Neural cell (in vitro differentiated cells): ENCODE data around the gene BCAR3.

Source experiments
- CTCF ChIP-seq: fragments of 450-650 bp; IDR thresholded peaks from 2 replicates; pipeline ENCODE4 v1.5.1; 2014; ENCODE audit warnings: antibody characterized with exemption, mild to moderate bottlenecking, moderate library complexity; ENCODE audit not compliant: poor library complexity, severe bottlenecking
- EP300 ChIP-seq: fragments of 450-650 bp; conservative IDR thresholded peaks from 2 replicates; pipeline ENCODE4 v1.6.1; 2014; ENCODE audit warnings: antibody characterized with exemption, mild to moderate bottlenecking, moderate library complexity; ENCODE audit not compliant: poor library complexity, severe bottlenecking
- EZH2 ChIP-seq: fragments of 200-600, 300-800 bp; shearing (Covaris generic), sonication (generic); IDR thresholded peaks from 2 replicates; pipeline ENCODE4 v1.6.1; 2014; ENCODE audit warnings: antibody characterized with exemption, low read length, borderline replicate concordance, mild to moderate bottlenecking; ENCODE audit not compliant: insufficient read depth, poor library complexity, severe bottlenecking
- MXI1 ChIP-seq: fragments of 450-650 bp; conservative IDR thresholded peaks from 2 replicates; pipeline ENCODE4 v1.6.1; 2014; ENCODE audit warnings: antibody characterized with exemption, mild to moderate bottlenecking; ENCODE audit not compliant: poor library complexity, severe bottlenecking
- POLR2AphosphoS5 ChIP-seq: IDR thresholded peaks from 2 replicates; pipeline ENCODE4 v1.6.1; 2012
- RAD21 ChIP-seq: fragments of 450-650 bp; conservative IDR thresholded peaks from 2 replicates; pipeline ENCODE4 v1.6.1; 2014; ENCODE audit warnings: antibody characterized with exemption, mild to moderate bottlenecking, moderate library complexity
- REST ChIP-seq: IDR thresholded peaks from 2 replicates; pipeline ENCODE4 v1.6.1; 2012; ENCODE audit warnings: borderline replicate concordance

GRCh38 chr1:93585059-93585966 lies 96.3 kb downstream of the BCAR3 start:
- no peak for TF ChIP-seq CTCF
- no peak for TF ChIP-seq POLR2AphosphoS5
- TF ChIP-seq RAD21, result no peak
- TF ChIP-seq EZH2, result no peak
- no peak for TF ChIP-seq MXI1
- no peak for TF ChIP-seq EP300
- no peak for TF ChIP-seq REST
